Bronchial epithelial cell (primary cell): Measurements from ENCODE around the gene BEND4. TPM values are rescaled to one million over a fixed set of nuclear protein-coding genes. Genes with fewer than 3 reads are reported as not detected.

Experiments used
- DNase-seq: peaks from one replicate; pipeline ENCODE4 v3.0.0-alpha.2; 2010; ENCODE audit warnings: low read depth
- FAIRE-seq: peaks from 2 replicates; lab custom pipeline; 2011; peaks lifted over from hg19 to GRCh38; lab: Jason Lieb, UNC
- H3K27me3 ChIP-seq: 2 replicates; pipeline ENCODE4 v1.5.1; 2011; ENCODE audit warnings: low read length; ENCODE audit not compliant: control insufficient read depth, insufficient read depth
- H3K36me3 ChIP-seq: 2 replicates; pipeline ENCODE4 v1.5.1; 2011; ENCODE audit warnings: low read length; ENCODE audit not compliant: control insufficient read depth, insufficient read depth
- H3K4me3 ChIP-seq: 2 replicates; pipeline ENCODE4 v1.5.1; 2011; ENCODE audit warnings: mild to moderate bottlenecking, low read depth, low read length, control low read depth
- total RNA-seq: library from RNA; depleted of rRNA; stranded (reverse); fragments of >200 nt; gene quantifications from 2 replicates; pipeline ENCODE4 v1.2.1, GENCODE V29; 2014
- TF ChIP-seq, protein P1 (sequence below): IDR thresholded peaks from 2 replicates; pipeline ENCODE4 v1.5.1; 2011; ENCODE audit warnings: mild to moderate bottlenecking, moderate library complexity, low read length, control low read depth, inconsistent platforms; ENCODE audit not compliant: insufficient read depth, severe bottlenecking

Gene BEND4
- total RNA-seq, 1 donor from 2014 or later: not detected

DNA sequence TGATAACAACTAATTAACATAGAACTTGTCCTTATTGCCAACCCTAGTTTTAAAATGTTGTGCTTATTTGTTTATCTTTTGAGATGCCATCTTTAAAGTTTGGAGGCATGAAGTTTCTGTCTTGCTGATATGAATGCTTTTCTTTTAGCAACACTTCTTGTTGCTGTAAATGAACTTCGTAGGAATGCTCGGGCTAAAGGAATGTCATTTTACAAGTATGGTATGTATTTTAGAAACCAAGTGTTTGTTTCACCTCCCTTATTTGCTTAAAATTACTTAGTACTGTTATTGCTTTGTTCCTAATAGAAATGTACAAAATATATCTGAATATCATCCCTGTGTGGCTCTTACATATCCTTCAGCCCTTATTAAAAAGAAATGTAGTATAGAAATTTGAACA lies 86.1 kb downstream of the BEND4 start:
- Histone ChIP-seq H3K36me3 (peaks cover 2% of the 10 kb centered on the region), H3K27me3 (no peaks in the 10 kb centered on the region), H3K4me3 (no peak overlapping the region)
- FAIRE-seq (no peak), DNase-seq (no peak)
- TF ChIP-seq, protein P1, sequence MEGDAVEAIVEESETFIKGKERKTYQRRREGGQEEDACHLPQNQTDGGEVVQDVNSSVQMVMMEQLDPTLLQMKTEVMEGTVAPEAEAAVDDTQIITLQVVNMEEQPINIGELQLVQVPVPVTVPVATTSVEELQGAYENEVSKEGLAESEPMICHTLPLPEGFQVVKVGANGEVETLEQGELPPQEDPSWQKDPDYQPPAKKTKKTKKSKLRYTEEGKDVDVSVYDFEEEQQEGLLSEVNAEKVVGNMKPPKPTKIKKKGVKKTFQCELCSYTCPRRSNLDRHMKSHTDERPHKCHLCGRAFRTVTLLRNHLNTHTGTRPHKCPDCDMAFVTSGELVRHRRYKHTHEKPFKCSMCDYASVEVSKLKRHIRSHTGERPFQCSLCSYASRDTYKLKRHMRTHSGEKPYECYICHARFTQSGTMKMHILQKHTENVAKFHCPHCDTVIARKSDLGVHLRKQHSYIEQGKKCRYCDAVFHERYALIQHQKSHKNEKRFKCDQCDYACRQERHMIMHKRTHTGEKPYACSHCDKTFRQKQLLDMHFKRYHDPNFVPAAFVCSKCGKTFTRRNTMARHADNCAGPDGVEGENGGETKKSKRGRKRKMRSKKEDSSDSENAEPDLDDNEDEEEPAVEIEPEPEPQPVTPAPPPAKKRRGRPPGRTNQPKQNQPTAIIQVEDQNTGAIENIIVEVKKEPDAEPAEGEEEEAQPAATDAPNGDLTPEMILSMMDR: no peak

Other genes starting within 250 kb of the BEND4 start
- gene TMEM33, start 217.2 kb downstream of the BEND4 start, total RNA-seq: 63.5 and 106 TPM in 2 replicates
- 0.26 and 0.90 TPM in 2 replicates for gene DCAF4L1, start 170.9 kb downstream of the BEND4 start, total RNA-seq
- 49.4 and 54.5 TPM in 2 replicates for gene SLC30A9, start 162.1 kb downstream of the BEND4 start, total RNA-seq
- not detected in 2 replicates for gene SHISA3, start 244.8 kb upstream of the BEND4 start, total RNA-seq